H1 (cell line): ENCODE results near the gene ZNF521. TPM values are rescaled to one million over a fixed set of nuclear protein-coding genes. Genes with fewer than 3 reads are reported as not detected.

Experiments
- HDAC2 ChIP-seq, 2 experiments: fragments of 300-600 bp in 1 of 2; sonication (generic) in 1 of 2; IDR thresholded peaks; 2 replicates each; pipeline ENCODE4 v1.6.1; 2011 to 2012; ENCODE audit warnings: low read depth in 2 of 2, low read length in 2 of 2, mild to moderate bottlenecking in 2 of 2, moderate library complexity in 2 of 2, borderline replicate concordance in 1 of 2, inconsistent platforms in 1 of 2
- POLR2A ChIP-seq, 2 experiments: IDR thresholded peaks; 1 replicate in 1 of 2; 2 replicates in 1 of 2; pipeline ENCODE4 v1.6.1; 2011; ENCODE audit warnings: low read depth in 2 of 2, low read length in 2 of 2, mild to moderate bottlenecking in 2 of 2; ENCODE audit errors: control extremely low read depth in 1 of 2
- POU5F1 ChIP-seq: IDR thresholded peaks from 2 replicates; pipeline ENCODE4 v1.6.1; 2011; ENCODE audit warnings: low read depth, mild to moderate bottlenecking, low read length, moderate library complexity
- TCF12 ChIP-seq: IDR thresholded peaks from 2 replicates; pipeline ENCODE4 v1.6.1; 2011; ENCODE audit warnings: low read depth, mild to moderate bottlenecking, low read length
- polyA plus RNA-seq, 7 experiments: library from polyadenylated mRNA; depleted of rRNA in 3 of 7; stranded (reverse) in 5 of 7; unstranded in 2 of 7; fragments of >200 nt in 5 of 7; fragments of 200-250 nt in 2 of 7; gene quantifications; 1 replicate in 5 of 7; 2 replicates in 1 of 7; 4 replicates in 1 of 7; pipeline versions ENCODE4 v1.2.1 to v1.2.3, GENCODE V29; 2011 to 2013; ENCODE audit warnings: missing spikeins in 2 of 7, mixed read lengths in 2 of 7
- total RNA-seq: library from RNA; stranded (reverse); fragmentation: NEBNext Ultra II Directional; extraction: Animal tissue kit (Norgen Biotek cat#: 25700); gene quantifications from 2 replicates; pipeline ENCODE4 v1.2.1, GENCODE V29; 2021

ZNF521 gene
- total and polyA plus RNA-seq, 2 of the 8 experiments (the other 6 are each of a cell fraction or from before 2014, with no cell fraction given), result 9.5 to 15.8 TPM

GRCh38 chr18:25181581-25181980 lies 170.4 kb downstream of the ZNF521 start (continued):
- TF ChIP-seq POU5F1 (no peak), POLR2A (IDR thresholded peaks at IDR 0.05; ENCODE audit: control extremely low read depth in 1 of 2, low read depth in 2 of 2, low read length in 2 of 2) (no peak), TCF12 (no peak), HDAC2 (IDR thresholded peaks at IDR 0.05; ENCODE audit: borderline replicate concordance in 1 of 2, low read depth in 2 of 2, low read length in 2 of 2) (no peak)
